COR-L47 (cell line): Measurements from ENCODE around the gene FRMPD1.

ENCODE experiments used
- DNase-seq: peaks from one replicate; lab custom pipeline; 2025; lab: John Stamatoyannopoulos, UW

The FRMPD1 gene

GRCh38 chr9:37626708-37627292 is 24.0 kb upstream of the FRMPD1 start:
- no peak for DNase-seq

GRCh38 chr9:37632479-37632878 is 18.3 kb upstream of the FRMPD1 start:
- DNase-seq, result no peak

- no peak for DNase-seq
Measured at GRCh38 chr9:37635808-37636207, 14.9 kb upstream of the FRMPD1 start.

GRCh38 chr9:37636511-37637448 is 14.0 kb upstream of the FRMPD1 start:
- DNase-seq, result no peak

GRCh38 chr9:37639109-37639762 is 11.5 kb upstream of the FRMPD1 start:
- DNase-seq, result no peak

GRCh38 chr9:37639841-37640240 is 10.9 kb upstream of the FRMPD1 start:
- no peak for DNase-seq

GRCh38 chr9:37640246-37640645 is 10.5 kb upstream of the FRMPD1 start:
- DNase-seq, result no peak

GRCh38 chr9:37641331-37641730 is 9.4 kb upstream of the FRMPD1 start:
- no peak for DNase-seq

GRCh38 chr9:37643214-37643613 is 7.5 kb upstream of the FRMPD1 start:
- no peak for DNase-seq

- no peak for DNase-seq
Measured at GRCh38 chr9:37645903-37646506, 4.7 kb upstream of the FRMPD1 start.

GRCh38 chr9:37650299-37650872 is 368 bp upstream of the FRMPD1 start:
- no peak for DNase-seq

GRCh38 chr9:37652261-37652660 is 1.5 kb downstream of the FRMPD1 start:
- DNase-seq, result no peak

GRCh38 chr9:37653385-37653784 is 2.6 kb downstream of the FRMPD1 start:
- DNase-seq, result no peak

- DNase-seq, result no peak
Measured at GRCh38 chr9:37656936-37657335, 6.2 kb downstream of the FRMPD1 start.

- no peak for DNase-seq
Measured at GRCh38 chr9:37660691-37661090, 9.9 kb downstream of the FRMPD1 start.

- DNase-seq, result no peak
Measured at GRCh38 chr9:37663926-37664325, 13.2 kb downstream of the FRMPD1 start.

- DNase-seq, result no peak
Measured at GRCh38 chr9:37667706-37668105, 17.0 kb downstream of the FRMPD1 start.

- DNase-seq, result no peak
Measured at GRCh38 chr9:37668116-37668601, 17.4 kb downstream of the FRMPD1 start.

- no peak for DNase-seq
Measured at GRCh38 chr9:37669232-37669631, 18.5 kb downstream of the FRMPD1 start.

GRCh38 chr9:37675661-37676060 is 24.9 kb downstream of the FRMPD1 start:
- DNase-seq, result peak; percentile 84

GRCh38 chr9:37676411-37676830 is 25.7 kb downstream of the FRMPD1 start:
- DNase-seq, result peak; percentile 97

GRCh38 chr9:37677435-37677834 is 26.7 kb downstream of the FRMPD1 start:
- no peak for DNase-seq
